CD4-positive, alpha-beta T cell treated with Interleukin-2 at 100 ng/mL for 4 hours (primary cell): ENCODE measurements around the gene EGR1.

Experiments used
- DNase-seq: peaks from one replicate; pipeline ENCODE4 v3.0.0-alpha.2; 2020; ENCODE audit warnings: low spot score

The EGR1 gene

DNA sequence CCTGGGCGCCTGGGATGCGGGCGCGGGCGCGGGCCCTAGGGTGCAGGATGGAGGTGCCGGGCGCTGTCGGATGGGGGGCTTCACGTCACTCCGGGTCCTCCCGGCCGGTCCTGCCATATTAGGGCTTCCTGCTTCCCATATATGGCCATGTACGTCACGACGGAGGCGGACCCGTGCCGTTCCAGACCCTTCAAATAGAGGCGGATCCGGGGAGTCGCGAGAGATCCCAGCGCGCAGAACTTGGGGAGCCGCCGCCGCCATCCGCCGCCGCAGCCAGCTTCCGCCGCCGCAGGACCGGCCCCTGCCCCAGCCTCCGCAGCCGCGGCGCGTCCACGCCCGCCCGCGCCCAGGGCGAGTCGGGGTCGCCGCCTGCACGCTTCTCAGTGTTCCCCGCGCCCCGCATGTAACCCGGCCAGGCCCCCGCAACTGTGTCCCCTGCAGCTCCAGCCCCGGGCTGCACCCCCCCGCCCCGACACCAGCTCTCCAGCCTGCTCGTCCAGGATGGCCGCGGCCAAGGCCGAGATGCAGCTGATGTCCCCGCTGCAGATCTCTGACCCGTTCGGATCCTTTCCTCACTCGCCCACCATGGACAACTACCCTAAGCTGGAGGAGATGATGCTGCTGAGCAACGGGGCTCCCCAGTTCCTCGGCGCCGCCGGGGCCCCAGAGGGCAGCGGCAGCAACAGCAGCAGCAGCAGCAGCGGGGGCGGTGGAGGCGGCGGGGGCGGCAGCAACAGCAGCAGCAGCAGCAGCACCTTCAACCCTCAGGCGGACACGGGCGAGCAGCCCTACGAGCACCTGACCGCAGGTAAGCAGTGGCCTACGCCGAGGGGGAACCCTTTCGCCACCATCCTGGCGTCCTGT, at the start of gene EGR1:
Gene EGR1 (plus strand): TSS at position 219 of the 864 bp plus-strand sequence. CDS start 283 bp downstream, at position 502.
- DNase-seq, result peak; percentile 96

DNA sequence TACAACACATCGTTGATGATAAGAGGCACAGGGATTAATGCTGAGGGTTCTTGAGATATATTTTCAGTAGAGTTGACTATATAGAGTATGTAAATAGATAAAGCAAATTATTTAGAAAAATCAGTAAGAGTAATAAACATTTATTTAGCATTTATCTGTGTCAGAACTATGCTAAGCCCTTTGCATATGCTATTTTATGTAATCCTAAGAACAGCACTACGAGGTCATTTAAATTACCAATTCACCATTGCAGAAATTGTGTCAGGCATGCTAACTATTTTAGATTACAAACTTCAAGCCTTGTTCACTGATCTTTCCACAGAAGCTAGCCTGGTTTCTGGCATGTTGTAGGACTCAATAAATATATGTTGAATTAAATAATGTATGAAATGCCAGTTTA, 46.8 kb upstream of the EGR1 start:
- no peak for DNase-seq

GRCh38 chr5:138425079-138425478, 40.2 kb upstream of the EGR1 start:
- DNase-seq, result no peak

- DNase-seq, result no peak
Measured at GRCh38 chr5:138435943-138436342, 29.3 kb upstream of the EGR1 start.

- DNase-seq, result no peak
Measured at GRCh38 chr5:138438003-138438723, 27.1 kb upstream of the EGR1 start.

- DNase-seq, result peak; percentile 37
Measured at GRCh38 chr5:138438724-138439476, 26.4 kb upstream of the EGR1 start, which contains the start of gene REEP2. TSS of gene REEP2 (plus strand) at chr5:138439057. CDS start at chr5:138439209, 152 bp downstream.

- DNase-seq, result no peak
Measured at GRCh38 chr5:138439477-138440158, 25.7 kb upstream of the EGR1 start.

DNA sequence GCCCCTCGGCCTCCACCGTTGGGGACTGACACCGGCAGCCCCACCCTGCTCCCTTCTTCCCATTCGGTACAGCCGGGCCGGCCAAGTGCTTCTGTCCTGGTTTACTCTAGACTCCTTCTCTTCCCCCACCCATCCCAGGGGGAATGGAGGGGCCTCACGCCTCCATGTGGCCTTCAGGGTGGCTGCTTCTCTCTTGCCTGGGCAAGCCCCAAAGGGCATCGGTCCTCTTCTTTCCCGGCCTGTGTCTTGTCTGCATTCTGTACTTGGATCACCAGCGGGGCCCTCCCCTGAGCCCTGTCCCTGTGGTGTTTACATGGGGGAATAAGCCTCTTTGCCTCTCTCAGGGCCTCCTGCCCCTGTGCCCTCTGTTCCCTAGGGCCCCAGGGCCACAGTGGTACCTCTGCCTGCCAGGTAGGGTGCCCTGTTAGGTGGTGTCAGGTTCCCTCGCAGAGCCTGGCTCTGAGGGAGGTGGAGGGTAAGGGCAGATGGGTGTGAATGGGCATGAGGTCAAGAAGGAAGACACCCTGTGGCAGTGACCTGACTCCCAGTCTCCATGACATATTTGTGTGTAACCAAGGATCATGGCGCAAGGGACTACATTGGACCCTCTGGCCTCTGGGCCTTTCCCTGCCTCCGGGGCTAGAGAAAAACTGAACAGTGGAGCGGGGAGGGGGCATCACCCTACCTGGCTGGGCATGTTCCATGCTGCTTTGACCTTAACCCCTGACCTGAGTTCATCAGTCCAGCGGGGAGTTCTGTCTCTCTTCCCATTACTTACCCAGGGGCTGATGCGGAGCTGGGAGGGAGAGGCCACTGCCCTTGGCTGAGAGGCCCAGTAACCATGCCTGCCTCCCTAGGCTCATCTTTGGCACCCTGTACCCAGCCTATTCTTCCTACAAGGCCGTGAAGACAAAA, 24.9 kb upstream of the EGR1 start:
- DNase-seq, result no peak

- no peak for DNase-seq
Measured at GRCh38 chr5:138441221-138441620, 24.1 kb upstream of the EGR1 start.

DNA sequence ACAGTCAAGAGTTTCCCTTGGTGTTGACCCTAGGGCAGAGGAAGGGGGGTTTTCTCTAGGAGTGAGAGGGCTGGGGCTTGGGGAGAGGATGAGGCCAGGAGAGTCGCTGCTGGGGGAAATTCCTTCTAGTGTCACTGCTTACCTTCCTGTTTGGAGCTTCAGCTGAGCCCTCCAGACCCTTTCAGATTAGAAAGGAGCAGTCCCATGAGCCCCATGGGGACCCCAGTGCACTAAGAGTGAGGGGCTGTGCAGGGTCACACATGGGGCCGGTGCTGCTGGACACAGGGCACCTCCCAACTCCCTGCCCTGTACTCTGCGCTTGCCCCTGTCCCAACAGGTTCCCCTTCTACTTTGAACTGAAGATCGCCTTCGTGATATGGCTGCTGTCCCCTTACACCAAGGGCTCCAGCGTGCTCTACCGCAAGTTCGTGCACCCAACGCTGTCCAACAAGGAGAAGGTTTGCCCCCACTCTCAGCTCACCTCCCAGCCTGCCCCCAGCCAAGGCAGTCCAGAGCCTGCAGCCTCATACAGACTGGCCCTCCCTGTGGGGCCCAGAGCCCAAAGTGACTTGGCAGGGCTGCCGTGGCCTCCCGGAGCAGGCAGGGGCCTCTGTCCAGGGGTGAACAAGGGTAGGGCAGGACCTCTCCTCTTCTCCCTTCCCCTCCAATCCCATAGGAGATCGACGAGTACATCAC, 21.1 kb upstream of the EGR1 start:
- DNase-seq, result no peak

DNA sequence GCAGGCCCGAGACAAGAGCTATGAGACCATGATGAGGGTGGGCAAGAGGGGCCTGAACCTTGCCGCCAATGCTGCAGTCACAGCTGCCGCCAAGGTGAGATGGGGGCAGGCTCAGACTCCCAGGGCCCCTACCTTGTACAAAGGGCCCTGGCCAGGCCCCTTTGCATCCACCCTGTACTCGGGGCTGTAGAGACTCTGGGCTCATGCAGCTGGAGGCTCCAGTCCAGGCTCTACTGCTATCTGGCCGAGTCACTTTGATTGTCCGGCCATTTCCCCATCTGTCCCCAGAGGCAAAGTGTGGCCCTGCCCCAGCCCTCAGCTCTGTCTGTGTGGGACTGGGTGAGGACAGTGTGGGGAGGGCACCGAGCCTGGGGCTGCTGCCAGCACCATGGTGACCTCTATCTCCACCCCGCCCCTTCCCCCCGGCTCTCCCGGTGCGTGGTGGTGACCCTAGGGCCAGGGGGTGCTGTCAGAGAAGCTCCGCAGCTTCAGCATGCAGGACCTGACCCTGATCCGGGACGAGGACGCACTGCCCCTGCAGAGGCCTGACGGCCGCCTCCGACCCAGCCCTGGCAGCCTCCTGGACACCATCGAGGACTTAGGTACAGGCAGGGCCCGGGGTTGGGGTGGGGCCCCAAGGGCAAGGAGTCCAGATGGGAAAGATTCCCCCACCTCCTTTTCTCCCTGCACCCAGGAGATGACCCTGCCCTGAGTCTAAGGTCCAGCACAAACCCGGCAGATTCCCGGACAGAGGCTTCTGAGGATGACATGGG, 20.3 kb upstream of the EGR1 start:
- no peak for DNase-seq

GRCh38 chr5:138445547-138446271, 19.6 kb upstream of the EGR1 start:
- no peak for DNase-seq

DNA sequence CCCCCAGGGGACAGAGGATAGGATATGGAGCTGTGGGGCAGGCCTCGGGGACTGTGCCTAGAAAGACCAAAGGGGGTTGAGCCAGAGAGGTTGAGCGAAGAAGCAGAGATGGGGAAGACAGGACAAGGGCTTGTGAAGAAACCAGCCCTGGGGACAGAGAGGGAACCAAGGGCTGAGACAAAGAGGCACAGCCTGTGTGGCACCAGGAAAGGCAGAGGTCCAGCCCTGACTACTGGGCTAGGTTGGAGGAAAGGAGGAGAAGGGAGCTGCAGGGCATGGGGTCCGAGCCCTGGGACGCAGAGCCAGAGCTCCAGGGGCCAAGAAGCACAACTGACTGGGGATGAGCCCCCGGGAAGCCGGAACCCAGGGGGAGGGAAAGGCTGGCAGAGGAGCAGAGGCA, 17.2 kb upstream of the EGR1 start:
- no peak for DNase-seq

GRCh38 chr5:138448481-138449398, 16.5 kb upstream of the EGR1 start:
- DNase-seq, result no peak

GRCh38 chr5:138449501-138450239, 15.6 kb upstream of the EGR1 start:
- DNase-seq, result peak; percentile 75

- DNase-seq, result no peak
Measured at GRCh38 chr5:138450971-138451370, 14.3 kb upstream of the EGR1 start.

- no peak for DNase-seq
Measured at GRCh38 chr5:138452720-138453119, 12.6 kb upstream of the EGR1 start.
